Measurements from ENCODE around the gene KRTAP20-3.

GRCh38 chr21:30625449-30626165, 17.1 kb upstream of the KRTAP20-3 start:
- no peak for TF ChIP-seq CTCF (IDR thresholded peaks at IDR 0.05; ENCODE audit: low read depth, low read length, poor library complexity, severe bottlenecking)
- TF ChIP-seq EZH2phosphoT487 (IDR thresholded peaks at IDR 0.05; ENCODE audit: borderline replicate concordance, low read length) = no peak
